Muscle layer of colon (tissue), 2 donors: ENCODE measurements around the gene PICK1.
"Not testable (repeated sequence)": the region's sequence is repeated elsewhere in the genome, so short reads cannot be mapped to it uniquely, and the experiment has no call there.

Source experiments
- H3K27ac ChIP-seq: one replicate; pipeline ENCODE4 v1.7.0; 2013; ENCODE audit warnings: low read depth, mild to moderate bottlenecking, low read length, moderate library complexity
- H3K27me3 ChIP-seq, 2 donors: one replicate each; pipeline ENCODE4 v1.7.0; 2013; ENCODE audit warnings: low read length in 2 of 2, mild to moderate bottlenecking in 2 of 2; ENCODE audit not compliant: insufficient read depth in 2 of 2, control insufficient read depth in 1 of 2
- H3K36me3 ChIP-seq: one replicate; pipeline ENCODE4 v1.7.0; 2013; ENCODE audit warnings: mild to moderate bottlenecking, low read length; ENCODE audit not compliant: insufficient read depth
- H3K4me1 ChIP-seq: one replicate; pipeline ENCODE4 v1.7.0; 2013; ENCODE audit warnings: mild to moderate bottlenecking, low read length; ENCODE audit not compliant: insufficient read depth
- H3K4me3 ChIP-seq, 2 donors: one replicate each; pipeline ENCODE4 v1.7.0; 2013; ENCODE audit warnings: low read length in 2 of 2, low read depth in 1 of 2, mild to moderate bottlenecking in 1 of 2, moderate library complexity in 1 of 2
- H3K9ac ChIP-seq: one replicate; pipeline ENCODE4 v1.7.0; 2013; ENCODE audit warnings: low read length
- H3K9me3 ChIP-seq: one replicate; pipeline ENCODE4 v1.7.0; 2013; ENCODE audit warnings: mild to moderate bottlenecking, low read length
- donor health status: abdominal sarcoma.
- donor health status: Adenocarcinoma of cecum.

The PICK1 gene

DNA sequence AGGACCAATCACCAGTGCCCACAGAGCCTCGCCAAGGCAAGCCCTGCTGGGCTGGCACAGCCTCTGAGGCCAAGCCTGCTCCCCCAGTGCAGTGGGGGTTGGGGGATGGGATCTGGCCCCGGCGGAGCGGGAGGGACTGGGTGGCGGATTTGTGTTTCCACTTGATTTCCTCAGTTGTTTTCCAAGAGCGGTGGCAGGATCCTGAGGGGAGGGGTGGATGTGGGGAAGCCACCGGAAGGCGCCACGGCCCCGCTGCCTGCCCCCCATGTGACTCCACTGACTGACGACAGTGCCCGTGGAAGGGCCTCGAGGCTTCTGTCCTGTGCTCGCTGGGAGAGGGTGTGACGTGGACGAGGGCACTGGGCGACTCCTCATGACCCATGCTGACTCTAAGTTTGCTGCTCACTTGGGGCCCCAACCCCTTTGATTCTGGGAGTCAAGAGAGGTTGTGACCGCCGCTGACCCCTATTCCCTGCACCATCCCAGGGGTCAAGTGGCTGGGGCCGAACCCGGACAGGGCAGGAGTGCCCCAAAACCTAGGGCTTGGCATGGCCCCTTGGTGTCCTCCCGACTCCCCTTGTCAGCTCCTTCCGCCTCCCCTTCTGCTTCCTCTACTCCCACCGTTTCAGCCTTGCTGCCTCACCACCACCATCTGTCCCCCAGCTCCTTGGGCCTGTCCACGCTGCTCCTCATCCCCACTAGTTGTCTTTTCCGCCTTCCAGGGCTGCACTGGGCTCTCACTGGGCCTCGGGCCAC lies 23.5 kb upstream of the PICK1 start:
- H3K27ac ChIP-seq: peak overlapping the region; percentile 52
- peaks cover 20% of the 10 kb centered on the region for H3K4me1 ChIP-seq
- no peaks in the 10 kb centered on the region for H3K9me3 ChIP-seq
- peak overlapping the region in 1 of 2 donors; percentile 32 for H3K4me3 ChIP-seq
- H3K27me3 ChIP-seq: no peaks in the 10 kb centered on the region
- no peak overlapping the region for H3K9ac ChIP-seq
- no peaks in the 10 kb centered on the region for H3K36me3 ChIP-seq

DNA sequence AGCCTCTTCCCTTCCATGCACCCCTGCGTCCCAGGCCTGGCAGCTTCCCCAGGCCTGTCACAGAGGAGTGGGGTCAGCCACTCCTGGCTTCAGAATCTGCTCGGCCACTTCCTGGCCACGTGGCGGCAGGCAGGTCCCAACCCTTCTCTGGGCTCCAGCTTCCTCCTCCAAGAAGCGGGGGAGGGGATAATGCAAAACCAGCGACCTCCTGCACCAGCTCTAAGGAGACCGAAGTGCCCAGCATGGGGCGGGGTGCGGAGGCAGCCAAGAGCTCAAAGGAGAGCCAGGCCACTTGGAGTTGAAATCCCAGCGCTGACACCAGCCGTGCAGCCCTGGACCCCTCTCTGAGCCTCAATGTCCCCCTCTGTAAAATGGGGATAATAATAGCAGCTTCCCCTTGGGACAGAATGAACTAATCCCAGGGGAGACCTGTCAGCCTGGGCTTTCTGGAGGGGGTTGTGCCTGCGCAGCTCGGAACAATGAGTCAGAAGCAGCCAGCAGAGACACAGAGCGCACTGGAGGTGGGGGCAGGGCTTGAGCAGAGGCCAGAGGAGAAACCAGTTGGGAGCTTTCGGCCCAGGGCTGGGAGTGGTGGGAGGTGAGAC lies 22.8 kb upstream of the PICK1 start:
- peak overlapping the region; percentile 52 for H3K27ac ChIP-seq
- H3K9ac ChIP-seq: no peak overlapping the region
- peak overlapping the region in 1 of 2 donors; percentile 32 for H3K4me3 ChIP-seq
- H3K27me3 ChIP-seq: no peaks in the 10 kb centered on the region
- H3K4me1 ChIP-seq: peaks cover 20% of the 10 kb centered on the region
- no peaks in the 10 kb centered on the region for H3K9me3 ChIP-seq
- H3K36me3 ChIP-seq: no peaks in the 10 kb centered on the region

GRCh38 chr22:38034884-38035529 lies 22.2 kb upstream of the PICK1 start:
- peaks cover 20% of the 10 kb centered on the region for H3K4me1 ChIP-seq
- H3K9ac ChIP-seq: no peak overlapping the region
- no peaks in the 10 kb centered on the region for H3K27me3 ChIP-seq
- H3K27ac ChIP-seq: no peak overlapping the region
- no peaks in the 10 kb centered on the region for H3K9me3 ChIP-seq
- no peak overlapping the region for H3K4me3 ChIP-seq
- H3K36me3 ChIP-seq: no peaks in the 10 kb centered on the region

- H3K36me3 ChIP-seq: no peaks in the 10 kb centered on the region
- H3K4me3 ChIP-seq: no peak overlapping the region
- H3K9ac ChIP-seq: no peak overlapping the region
- no peak overlapping the region for H3K27ac ChIP-seq
- no peaks in the 10 kb centered on the region for H3K27me3 ChIP-seq
- H3K4me1 ChIP-seq: peaks cover 20% of the 10 kb centered on the region
- no peaks in the 10 kb centered on the region for H3K9me3 ChIP-seq
Measured at GRCh38 chr22:38035530-38035885, 21.7 kb upstream of the PICK1 start.

- Histone ChIP-seq H3K9ac (no peak overlapping the region), H3K27ac (no peak overlapping the region)
Measured at GRCh38 chr22:38036392-38037062, 20.7 kb upstream of the PICK1 start.

DNA sequence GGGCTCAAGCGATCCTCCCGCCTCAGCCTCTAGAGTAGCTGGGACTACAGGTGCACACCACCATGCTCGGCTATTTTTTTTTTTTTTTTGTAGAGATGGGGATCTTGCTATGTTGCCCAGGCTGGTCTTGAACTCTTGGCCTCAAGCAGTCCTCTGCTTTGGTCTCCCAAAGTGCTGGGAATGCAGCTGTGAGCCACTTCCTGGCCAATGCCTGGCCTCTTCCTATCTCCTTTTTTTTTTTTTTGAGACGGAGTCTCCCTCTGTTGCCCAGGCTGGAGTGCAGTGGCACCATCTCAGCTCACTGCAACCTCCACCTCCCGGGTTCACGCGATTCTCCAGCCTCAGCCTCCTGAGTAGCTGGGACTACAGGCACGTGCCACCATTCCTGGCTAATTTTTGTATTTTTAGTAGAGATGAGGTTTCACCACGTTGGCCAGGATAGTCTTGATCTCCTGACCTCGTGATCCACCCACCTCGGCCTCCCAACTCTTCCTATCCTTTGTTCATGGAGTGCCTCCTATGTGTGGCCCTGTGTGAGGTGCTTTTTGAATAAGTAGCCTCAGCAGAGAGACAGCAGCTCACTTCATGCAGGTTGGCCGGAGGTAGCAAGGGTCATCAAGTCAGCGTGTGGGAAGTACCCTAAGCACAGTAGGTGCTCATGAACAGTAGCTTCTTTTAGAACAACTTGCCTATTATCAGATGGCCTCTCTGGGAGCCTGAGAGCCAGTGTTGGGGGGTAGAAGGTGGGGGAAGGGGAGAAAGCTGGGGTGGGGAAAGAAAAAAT lies 19.6 kb upstream of the PICK1 start:
- peaks cover 20% of the 10 kb centered on the region for H3K4me1 ChIP-seq
- H3K9ac ChIP-seq, H3K9me3 ChIP-seq, H3K4me3 ChIP-seq, H3K27ac ChIP-seq, H3K36me3 ChIP-seq, H3K27me3 ChIP-seq: not testable (repeated sequence)

More at GRCh38 chr22:38036392-38037062, 20.7 kb upstream of the PICK1 start:
- no peaks in the 10 kb centered on the region for H3K27me3 ChIP-seq
- no peak overlapping the region for H3K4me3 ChIP-seq
- peaks cover 20% of the 10 kb centered on the region for H3K4me1 ChIP-seq
- H3K36me3 ChIP-seq: no peaks in the 10 kb centered on the region
- H3K9me3 ChIP-seq: no peaks in the 10 kb centered on the region

- Histone ChIP-seq H3K27me3 (no peaks in the 10 kb centered on the region), H3K4me3 (no peak overlapping the region), H3K9ac (no peak overlapping the region), H3K4me1 (peaks cover 17% of the 10 kb centered on the region), H3K9me3 (no peaks in the 10 kb centered on the region), H3K36me3 (no peaks in the 10 kb centered on the region), H3K27ac (no peak overlapping the region)
Measured at GRCh38 chr22:38038426-38038825, 18.8 kb upstream of the PICK1 start.

GRCh38 chr22:38038890-38039812 lies 18.1 kb upstream of the PICK1 start:
- no peak overlapping the region for H3K27ac ChIP-seq
- no peaks in the 10 kb centered on the region for H3K27me3 ChIP-seq
- H3K4me3 ChIP-seq: no peak overlapping the region
- H3K4me1 ChIP-seq: peaks cover 10% of the 10 kb centered on the region
- no peaks in the 10 kb centered on the region for H3K9me3 ChIP-seq
- H3K9ac ChIP-seq: no peak overlapping the region
- no peaks in the 10 kb centered on the region for H3K36me3 ChIP-seq

GRCh38 chr22:38040953-38041759 lies 16.0 kb upstream of the PICK1 start:
- Histone ChIP-seq H3K27ac (no peak overlapping the region), H3K9me3 (no peaks in the 10 kb centered on the region), H3K4me1 (no peaks in the 10 kb centered on the region), H3K27me3 (no peaks in the 10 kb centered on the region), H3K9ac (no peak overlapping the region), H3K4me3 (no peak overlapping the region), H3K36me3 (no peaks in the 10 kb centered on the region)
